DMS153 treated with DMSO at 0.1 percent for 48 hours (cell line): ENCODE results near the gene CA9.

Experiments
- DNase-seq: peaks from one replicate; lab custom pipeline; 2025; ENCODE audit not compliant: unreplicated experiment; lab: John Stamatoyannopoulos, UW

The CA9 gene

GRCh38 chr9:35690614-35691333, 17.0 kb downstream of the CA9 start:
- DNase-seq = no peak

- no peak for DNase-seq
These were observed 17.6 kb downstream of the CA9 start for GRCh38 chr9:35691334-35691650.

GRCh38 chr9:35691757-35692301, 18.1 kb downstream of the CA9 start:
- no peak for DNase-seq

GRCh38 chr9:35695943-35696401, 22.2 kb downstream of the CA9 start:
- no peak for DNase-seq

GRCh38 chr9:35696520-35697215, 22.9 kb downstream of the CA9 start:
- peak; percentile 19 for DNase-seq

GRCh38 chr9:35697486-35697885, 23.8 kb downstream of the CA9 start:
- DNase-seq = no peak

GRCh38 chr9:35698231-35698630, 24.5 kb downstream of the CA9 start:
- no peak for DNase-seq

- no peak for DNase-seq
These were observed 26.3 kb downstream of the CA9 start for GRCh38 chr9:35700031-35700430.

- DNase-seq = no peak
These were observed 27.2 kb downstream of the CA9 start for GRCh38 chr9:35700942-35701341.

- DNase-seq = no peak
These were observed 29.0 kb downstream of the CA9 start for GRCh38 chr9:35702696-35703095.

GRCh38 chr9:35703906-35704672, 30.4 kb downstream of the CA9 start:
- DNase-seq = no peak

- DNase-seq = no peak
These were observed 31.6 kb downstream of the CA9 start for GRCh38 chr9:35705372-35705771.

GRCh38 chr9:35705836-35706430, 32.2 kb downstream of the CA9 start:
- DNase-seq = no peak

- no peak for DNase-seq
These were observed 33.2 kb downstream of the CA9 start for GRCh38 chr9:35706951-35707350.

- no peak for DNase-seq
These were observed 34.4 kb downstream of the CA9 start for GRCh38 chr9:35708146-35708545.

- DNase-seq = no peak
These were observed 37.2 kb downstream of the CA9 start for GRCh38 chr9:35710818-35711500.

- DNase-seq = no peak
These were observed 38.0 kb downstream of the CA9 start for GRCh38 chr9:35711501-35712428.

GRCh38 chr9:35712762-35713400, 39.2 kb downstream of the CA9 start:
- DNase-seq = no peak

GRCh38 chr9:35713578-35713977, 39.9 kb downstream of the CA9 start:
- no peak for DNase-seq
